Muscle of back (tissue), 11 donors: ENCODE measurements around the gene NOS3. TPM values are rescaled to one million over a fixed set of nuclear protein-coding genes. Genes with fewer than 3 reads are reported as not detected.
A peak's percentile ranks its signal among the peaks of the same experiment; 100 is the strongest.
"Not testable (repeated sequence)": the region's sequence is repeated elsewhere in the genome, so short reads cannot be mapped to it uniquely, and the experiment has no call there.

Source experiments
- DNase-seq, 3 donors: peaks; one replicate each; pipeline versions ENCODE4 v3.0.0 to v3.0.0-alpha.2; 2013
- polyA plus RNA-seq, 10 donors: library from polyadenylated mRNA; unstranded; fragments of 120-200 nt; gene quantifications; one replicate each; pipeline ENCODE4 v1.2.1, GENCODE V29; 2013; ENCODE audit not compliant: insufficient read length in 10 of 10

NOS3 gene
- polyA plus RNA-seq, 10 donors, result 4.1 to 9.4 (median 6.6) TPM

- no peak for DNase-seq
These were observed 25.1 kb downstream of the NOS3 start for GRCh38 chr7:151015967-151016366.

- no peak for DNase-seq
These were observed 25.7 kb downstream of the NOS3 start for GRCh38 chr7:151016505-151016904.

DNA sequence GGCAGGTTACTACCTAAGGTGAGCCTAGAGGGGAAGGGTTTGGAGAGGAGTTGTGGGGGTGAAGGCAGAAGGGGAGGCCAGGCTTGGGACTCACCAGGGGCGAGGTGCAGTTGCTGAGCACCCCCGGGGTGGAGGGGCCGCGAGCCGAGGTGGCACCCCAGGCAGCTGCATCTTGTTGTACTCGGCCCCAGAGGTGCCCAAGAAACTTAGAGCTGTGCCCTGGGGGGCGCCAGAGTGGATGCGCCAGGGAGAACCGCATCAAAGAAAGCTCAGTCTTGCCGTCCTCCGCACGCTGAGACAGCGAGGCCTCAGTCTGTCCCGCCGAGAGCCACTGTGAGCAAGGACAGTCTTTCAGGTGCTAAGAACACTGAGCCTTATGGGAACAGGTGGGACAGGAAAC lies 26.1 kb downstream of the NOS3 start:
- no peak for DNase-seq

GRCh38 chr7:151017370-151017952 lies 26.6 kb downstream of the NOS3 start:
- DNase-seq, result no peak

GRCh38 chr7:151017953-151018420 lies 27.2 kb downstream of the NOS3 start:
- peak in 2 of 3 donors; percentile 61 to 82 for DNase-seq

DNA sequence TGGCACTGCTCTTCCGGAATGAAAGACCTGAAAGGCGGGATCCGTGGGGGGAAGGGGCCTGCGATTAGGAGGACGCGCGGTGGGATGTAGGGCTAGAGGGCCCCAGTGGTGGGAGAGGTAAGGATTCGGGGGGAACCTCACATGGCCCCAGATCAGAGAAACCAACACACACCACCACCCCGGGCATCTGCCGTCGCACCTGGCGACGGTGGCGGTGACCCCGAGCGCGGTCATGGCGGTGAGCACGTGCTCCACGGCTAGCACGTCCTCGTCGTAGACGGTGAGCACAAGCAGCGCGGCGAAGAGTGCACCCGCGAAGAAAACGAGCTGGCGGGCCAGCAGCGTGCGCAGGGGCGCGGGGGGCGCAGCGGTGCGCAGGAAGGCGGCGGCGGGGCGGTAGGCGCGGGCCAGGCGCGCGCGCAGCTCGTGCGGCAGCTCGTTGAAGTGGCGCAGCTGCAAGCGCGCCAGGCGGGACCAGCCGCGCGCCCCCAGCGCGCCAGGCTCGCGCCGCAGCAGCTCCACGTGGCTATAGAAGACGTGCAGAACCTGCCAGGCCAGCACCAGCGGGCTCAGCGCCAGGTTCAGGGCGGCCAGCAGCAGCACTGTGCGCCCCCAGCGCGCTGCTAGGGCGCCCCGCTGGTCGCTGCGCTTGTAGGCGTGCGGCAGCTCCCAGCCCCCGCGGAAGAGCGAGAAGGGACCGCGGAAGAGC lies 27.8 kb downstream of the NOS3 start:
- peak; percentile 42 to 77 (median 45) for DNase-seq

DNA sequence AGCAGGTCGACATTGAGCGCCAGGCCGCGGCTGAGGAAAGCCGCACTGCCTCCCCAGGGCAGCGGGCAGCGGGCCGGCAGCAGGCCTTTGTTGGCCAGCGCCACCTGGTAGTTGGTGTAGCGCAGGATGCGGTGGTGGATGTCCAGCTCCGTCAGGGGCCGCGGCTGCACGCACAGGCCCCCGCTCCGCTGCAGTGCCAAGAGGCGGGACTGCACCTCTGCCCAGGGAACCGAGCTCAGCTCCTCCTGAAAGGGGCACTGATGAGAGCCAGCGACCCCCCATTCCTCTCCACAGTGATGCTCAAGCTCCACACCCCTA lies 28.3 kb downstream of the NOS3 start:
- no peak for DNase-seq

DNA sequence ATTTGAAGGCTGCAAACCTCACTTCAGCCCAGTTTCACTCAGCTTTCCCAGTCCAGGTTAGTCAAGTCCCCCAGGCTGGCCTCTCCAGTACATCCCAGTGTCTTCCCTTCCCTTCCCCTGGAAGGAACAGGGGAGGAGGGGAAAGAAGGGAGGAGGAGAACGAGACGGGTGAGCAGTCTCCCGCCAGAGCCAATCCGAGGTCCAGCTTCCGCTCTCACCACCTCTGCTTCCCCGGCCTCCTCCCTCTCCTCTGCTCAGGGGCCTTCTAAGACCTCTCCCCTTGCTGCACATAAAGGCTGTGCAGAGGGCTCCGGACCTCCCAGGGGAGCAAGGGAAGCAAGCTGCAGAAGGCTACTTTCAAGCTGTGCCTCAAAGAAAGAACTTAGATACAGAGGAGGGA lies 29.4 kb downstream of the NOS3 start:
- no peak for DNase-seq

- DNase-seq, result no peak
These were observed 32.4 kb downstream of the NOS3 start for GRCh38 chr7:151023232-151023631.

DNA sequence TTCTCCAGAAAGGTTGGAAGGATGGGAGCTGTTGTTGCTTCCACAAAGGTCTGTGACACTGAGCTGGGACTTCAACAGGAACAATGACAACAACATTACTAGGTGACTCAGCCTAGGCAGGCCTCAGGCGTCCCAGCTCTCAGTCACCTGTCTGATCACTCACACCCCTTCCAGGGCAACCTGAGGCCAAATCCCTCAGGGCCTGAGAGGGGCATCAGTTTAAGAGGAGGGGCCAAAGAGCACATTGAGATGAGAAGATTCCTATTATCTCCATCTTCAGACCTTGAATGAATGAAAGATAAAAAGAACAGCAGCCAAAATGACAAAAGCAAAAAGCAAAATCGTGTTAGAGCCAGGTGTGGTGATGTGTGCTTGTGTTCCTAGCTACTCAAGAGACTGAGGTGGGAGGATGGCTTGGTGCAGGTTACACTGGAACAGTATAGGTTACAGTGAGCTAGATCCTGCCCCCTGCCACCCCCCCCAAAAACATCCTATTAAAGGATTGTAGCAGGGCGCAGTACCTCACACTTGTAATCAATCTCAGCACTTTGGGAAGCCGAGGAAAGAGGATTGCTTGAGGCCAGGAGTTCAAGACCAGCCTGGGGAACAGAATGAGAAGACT lies 33.7 kb downstream of the NOS3 start, which contains the start of gene ATG9B:
TSS of gene ATG9B (minus strand) at position 60 of the 622 bp plus-strand sequence. CDS start 71 bp downstream, outside the sequence.
- DNase-seq, result no peak

DNA sequence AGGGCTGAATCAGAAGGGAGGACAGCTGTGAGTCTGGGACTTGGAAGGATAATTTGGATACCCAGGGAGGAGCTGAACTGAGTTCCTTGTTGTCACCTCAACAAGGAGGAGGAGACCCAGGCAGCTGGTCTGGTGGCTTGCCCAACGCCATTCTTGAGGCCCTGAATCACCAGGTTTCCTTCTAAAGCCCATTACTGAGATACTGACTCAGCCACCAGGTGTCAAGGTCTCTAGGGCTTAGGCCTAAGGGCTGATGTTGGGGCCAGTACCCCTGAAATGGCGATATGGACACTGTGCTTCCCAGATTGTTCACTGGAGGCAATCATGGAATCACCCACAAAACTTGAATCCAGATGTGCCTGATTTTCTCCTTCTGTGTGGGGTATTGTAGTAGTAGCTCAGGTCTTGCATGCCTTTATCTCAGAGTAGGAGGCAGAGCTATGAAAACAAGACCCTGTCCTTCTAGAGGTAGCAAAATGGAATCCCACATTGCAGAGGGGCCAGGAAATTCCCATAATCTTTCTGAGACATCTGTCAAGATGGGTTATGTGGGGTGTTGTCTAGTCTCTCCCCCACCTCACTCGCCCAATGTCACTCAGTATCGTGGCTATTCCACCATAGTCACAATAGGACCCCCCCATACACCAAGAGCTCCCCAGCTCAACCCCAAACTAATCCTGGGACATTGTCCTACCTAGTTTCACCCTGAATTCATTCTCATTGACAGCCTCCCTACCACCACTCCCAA lies 35.3 kb downstream of the NOS3 start:
- no peak for DNase-seq

- not testable (repeated sequence) for DNase-seq
These were observed 36.2 kb downstream of the NOS3 start for GRCh38 chr7:151026771-151027727.

- not testable (repeated sequence) for DNase-seq
These were observed 36.9 kb downstream of the NOS3 start for GRCh38 chr7:151027728-151028130.

DNA sequence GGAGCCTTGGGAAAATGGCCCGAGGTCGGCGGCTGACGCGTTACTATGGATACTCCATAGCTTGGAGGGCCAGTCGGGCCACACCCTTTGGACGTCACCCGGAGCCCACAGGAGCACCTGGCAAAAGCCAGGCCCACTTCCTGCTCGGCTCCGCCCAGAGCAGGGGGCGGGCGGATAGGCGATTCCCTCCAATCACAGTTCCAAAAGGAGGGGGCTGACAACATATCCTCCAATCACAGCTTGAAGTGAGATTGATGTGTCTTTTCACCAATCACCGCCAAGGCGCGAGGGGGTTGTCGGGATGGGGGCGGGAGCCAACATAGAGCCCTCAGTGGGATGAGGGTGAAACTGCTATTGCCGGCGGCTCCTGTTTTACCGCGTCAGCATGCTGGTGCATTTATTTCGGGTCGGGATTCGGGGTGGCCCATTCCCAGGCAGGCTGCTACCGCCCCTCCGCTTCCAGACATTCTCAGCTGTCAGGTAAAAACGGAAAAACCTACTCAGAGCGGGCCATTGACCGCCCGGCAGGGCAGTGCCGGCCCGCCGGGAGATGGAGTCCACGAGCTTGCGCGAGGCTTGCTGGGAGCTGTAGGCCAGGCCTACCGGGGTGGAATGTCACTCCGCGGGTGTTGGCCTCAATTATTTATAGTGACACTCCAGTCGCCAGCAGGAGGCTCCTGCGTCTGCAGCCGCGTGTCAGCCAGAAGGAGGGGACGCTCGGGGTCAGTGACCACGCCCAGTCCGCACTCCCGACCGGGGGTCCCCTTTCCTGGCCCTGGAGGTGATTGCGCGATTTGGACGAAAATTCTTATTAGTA lies 37.5 kb downstream of the NOS3 start, which contains the start of gene ABCB8:
TSS of gene ABCB8 (plus strand) at position 320 of the 817 bp plus-strand sequence. CDS start at position 386, 66 bp downstream.
- DNase-seq, result peak; percentile 99 to 100 (median 99)

- DNase-seq, result no peak
These were observed 38.2 kb downstream of the NOS3 start for GRCh38 chr7:151028948-151029501.

- no peak for DNase-seq
These were observed 40.2 kb downstream of the NOS3 start for GRCh38 chr7:151031011-151031410.

GRCh38 chr7:151032936-151033863 lies 42.4 kb downstream of the NOS3 start:
- no peak for DNase-seq

- DNase-seq, result no peak
These were observed 43.0 kb downstream of the NOS3 start for GRCh38 chr7:151033864-151034249.
